Subcutaneous abdominal adipose tissue (tissue), 5 donors: Measurements from ENCODE around the gene CACNA2D1.
"Not testable (repeated sequence)": the region's sequence is repeated elsewhere in the genome, so short reads cannot be mapped to it uniquely, and the experiment has no call there.

Experiments
- H3K27ac ChIP-seq: one replicate; pipeline ENCODE4 v1.7.0; 2013; ENCODE audit warnings: low read depth, mild to moderate bottlenecking, inconsistent platforms, low read length, moderate library complexity
- H3K27me3 ChIP-seq, 5 donors: one replicate each; pipeline ENCODE4 v1.7.0; 2013; ENCODE audit warnings: low read length in 5 of 5, inconsistent platforms in 1 of 5; ENCODE audit not compliant: control insufficient read depth in 5 of 5, insufficient read depth in 4 of 5
- H3K36me3 ChIP-seq, 5 donors: one replicate each; pipeline ENCODE4 v1.7.0; 2013; ENCODE audit warnings: low read length in 5 of 5; ENCODE audit not compliant: control insufficient read depth in 5 of 5, insufficient read depth in 5 of 5
- H3K4me1 ChIP-seq, 5 donors: one replicate each; pipeline ENCODE4 v1.7.0; 2013; ENCODE audit warnings: low read length in 5 of 5, mild to moderate bottlenecking in 3 of 5, moderate library complexity in 1 of 5; ENCODE audit not compliant: control insufficient read depth in 5 of 5, insufficient read depth in 5 of 5
- H3K4me3 ChIP-seq, 5 donors: one replicate each; pipeline ENCODE4 v1.7.0; 2013; ENCODE audit warnings: low read length in 5 of 5, low read depth in 1 of 5
- H3K9ac ChIP-seq, 5 donors: one replicate each; pipeline ENCODE4 v1.7.0; 2013; ENCODE audit warnings: low read length in 5 of 5, mild to moderate bottlenecking in 4 of 5, moderate library complexity in 3 of 5
- H3K9me3 ChIP-seq, 5 donors: one replicate each; pipeline ENCODE4 v1.7.0; 2013; ENCODE audit warnings: low read length in 5 of 5; ENCODE audit not compliant: control insufficient read depth in 5 of 5
- donor health status: healthy.
- donor health status: healthy.
- donor health status: healthy.
- donor health status: healthy.
- donor health status: healthy.

CACNA2D1 gene

DNA sequence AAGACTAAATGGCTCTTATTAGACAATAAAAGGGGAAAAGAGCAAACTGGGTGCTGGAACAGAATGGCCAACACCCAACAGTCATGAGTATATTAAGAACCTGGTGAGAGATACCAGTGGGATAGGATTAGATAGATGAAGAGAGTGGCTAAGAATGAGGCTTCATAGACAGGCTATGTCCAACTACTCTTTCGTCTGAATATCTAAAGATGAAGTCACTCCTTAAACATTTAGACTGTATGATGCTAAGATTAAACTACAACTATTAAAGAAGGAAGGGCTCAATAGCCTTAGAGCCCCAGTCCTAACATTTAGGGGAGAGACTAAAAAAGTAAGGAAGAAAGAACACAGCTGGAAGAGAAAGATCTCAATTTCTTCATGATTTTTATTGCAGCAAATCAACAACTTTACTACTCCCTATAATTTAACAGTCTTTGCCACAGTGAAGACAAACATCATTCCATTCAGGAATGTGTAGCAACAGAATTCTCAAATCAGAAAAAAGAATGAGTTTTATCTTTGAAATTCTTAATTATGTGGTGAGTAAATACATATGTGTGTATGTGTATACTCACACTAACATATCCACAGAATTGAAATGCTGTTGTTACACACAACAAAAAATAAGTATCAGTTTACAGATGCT, 45.6 kb downstream of the CACNA2D1 start:
- Histone ChIP-seq H3K27ac (no peak overlapping the region), H3K9ac (no peak overlapping the region), H3K4me1 (no peaks in the 10 kb centered on the region), H3K27me3 (no peaks in the 10 kb centered on the region), H3K4me3 (no peak overlapping the region), H3K9me3 (no peaks in the 10 kb centered on the region), H3K36me3 (no peaks in the 10 kb centered on the region)

DNA sequence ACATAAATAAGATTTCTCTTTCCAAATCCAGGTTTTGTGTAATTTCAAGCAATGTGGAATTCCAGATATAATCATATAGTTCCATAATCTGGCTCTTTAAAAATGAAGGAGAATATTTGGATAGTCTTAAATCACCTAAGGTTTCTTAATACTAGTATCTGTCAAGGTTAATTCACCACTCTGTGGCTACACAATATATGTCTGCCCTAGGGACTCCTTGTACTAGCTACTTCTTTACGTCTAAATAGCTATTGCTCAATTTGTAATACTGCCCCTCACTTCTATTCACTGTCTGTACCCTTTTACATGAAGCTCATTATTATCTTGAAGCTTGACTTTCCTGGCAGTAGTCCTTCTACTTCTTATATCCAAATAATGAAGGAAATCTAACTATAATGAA, 47.2 kb downstream of the CACNA2D1 start:
- no peak overlapping the region for H3K9ac ChIP-seq
- H3K4me3 ChIP-seq, result no peak overlapping the region
- no peak overlapping the region for H3K27ac ChIP-seq
- H3K4me1 ChIP-seq, result no peaks in the 10 kb centered on the region
- no peaks in the 10 kb centered on the region for H3K36me3 ChIP-seq
- peaks cover 0 to 4% (median 0%) of the 10 kb centered on the region in 5 donors for H3K9me3 ChIP-seq
- H3K27me3 ChIP-seq, result no peaks in the 10 kb centered on the region

DNA sequence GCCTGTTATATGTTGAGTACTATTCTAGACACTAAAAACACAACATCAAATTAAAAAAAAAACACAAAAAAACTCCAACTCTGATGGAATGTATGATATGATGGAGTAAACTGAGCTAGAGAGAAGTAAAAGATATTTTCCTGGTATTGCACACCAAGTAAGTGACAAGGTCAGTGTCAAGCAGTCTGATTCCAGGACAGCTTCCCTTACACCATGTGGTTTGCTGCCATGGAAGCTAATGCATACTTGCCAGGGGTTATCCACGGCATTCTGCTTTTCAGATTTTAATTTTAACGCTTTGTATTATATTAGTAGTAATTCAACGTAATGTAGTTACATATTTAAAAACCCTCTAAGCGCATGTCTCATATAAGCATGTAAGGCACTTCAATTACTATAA, 48.4 kb downstream of the CACNA2D1 start:
- no peak overlapping the region for H3K4me3 ChIP-seq
- peaks cover 0 to 4% (median 0%) of the 10 kb centered on the region in 5 donors for H3K9me3 ChIP-seq
- no peaks in the 10 kb centered on the region for H3K4me1 ChIP-seq

DNA sequence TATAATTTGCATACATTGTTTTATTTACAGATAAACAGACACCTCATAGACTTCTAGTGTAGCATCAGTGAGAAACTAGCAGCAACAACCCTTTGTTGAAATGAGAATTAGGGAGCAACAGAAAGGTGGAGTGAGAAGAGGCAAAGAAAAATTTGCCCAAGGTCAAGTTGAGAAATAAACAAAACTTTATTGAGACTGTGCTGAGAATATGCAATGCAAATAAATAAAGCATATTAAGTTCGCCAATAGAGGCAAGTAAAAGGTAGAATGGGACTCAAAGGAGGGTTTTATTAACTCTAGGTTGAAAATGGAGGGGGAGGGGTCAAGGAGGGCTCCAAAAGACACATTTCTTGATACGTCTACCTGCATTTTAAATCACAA, 49.7 kb downstream of the CACNA2D1 start:
- Histone ChIP-seq H3K27ac (no peak overlapping the region), H3K4me1 (peaks cover 0 to 4% (median 0%) of the 10 kb centered on the region in 5 donors), H3K27me3 (no peaks in the 10 kb centered on the region), H3K9ac (no peak overlapping the region), H3K4me3 (no peak overlapping the region), H3K9me3 (peaks cover 0 to 4% (median 0%) of the 10 kb centered on the region in 5 donors), H3K36me3 (no peaks in the 10 kb centered on the region)

More for the DNA sequence above, 48.4 kb downstream of the CACNA2D1 start:
- Histone ChIP-seq H3K27me3 (no peaks in the 10 kb centered on the region), H3K36me3 (no peaks in the 10 kb centered on the region), H3K27ac (no peak overlapping the region), H3K9ac (no peak overlapping the region)

DNA sequence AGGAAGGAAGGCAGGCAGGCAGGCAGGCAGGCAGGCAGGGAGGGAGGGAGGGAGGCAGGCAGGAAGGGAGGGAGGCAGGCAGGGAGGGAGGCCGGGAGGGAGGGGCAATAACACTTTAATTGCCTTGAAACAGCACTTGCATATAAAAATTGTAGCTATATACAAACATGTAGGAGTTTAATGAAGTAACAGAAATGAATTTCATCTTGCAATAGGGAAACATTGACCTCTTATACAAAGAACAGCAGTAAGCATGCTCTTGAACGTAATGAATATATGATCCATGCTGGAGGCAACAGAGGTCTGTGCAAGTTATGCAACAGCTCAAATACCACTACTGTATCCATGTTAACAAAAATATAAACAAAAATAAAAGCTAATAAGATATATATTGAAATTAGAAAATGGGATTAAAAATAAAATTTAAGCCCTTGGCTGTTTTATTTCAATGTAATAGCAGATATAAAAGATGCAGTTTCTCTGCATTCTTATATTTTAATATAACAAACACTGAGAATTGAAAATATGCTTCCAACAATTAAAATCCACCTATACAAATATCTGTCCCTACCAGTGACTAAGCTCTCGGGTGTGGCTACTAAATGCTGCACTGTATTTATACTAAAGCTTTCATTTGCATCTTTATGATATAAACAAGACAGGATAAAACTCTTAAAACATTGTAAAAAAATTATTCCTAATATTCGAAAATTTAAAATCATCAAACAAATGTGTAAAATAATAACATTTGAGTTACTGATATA, 50.3 kb downstream of the CACNA2D1 start:
- Histone ChIP-seq H3K4me3 (no peak overlapping the region), H3K27me3 (no peaks in the 10 kb centered on the region), H3K36me3 (no peaks in the 10 kb centered on the region), H3K9me3 (peaks cover 0 to 4% (median 0%) of the 10 kb centered on the region in 5 donors), H3K27ac (no peak overlapping the region), H3K4me1 (peaks cover 0 to 6% (median 0%) of the 10 kb centered on the region in 5 donors), H3K9ac (no peak overlapping the region)

DNA sequence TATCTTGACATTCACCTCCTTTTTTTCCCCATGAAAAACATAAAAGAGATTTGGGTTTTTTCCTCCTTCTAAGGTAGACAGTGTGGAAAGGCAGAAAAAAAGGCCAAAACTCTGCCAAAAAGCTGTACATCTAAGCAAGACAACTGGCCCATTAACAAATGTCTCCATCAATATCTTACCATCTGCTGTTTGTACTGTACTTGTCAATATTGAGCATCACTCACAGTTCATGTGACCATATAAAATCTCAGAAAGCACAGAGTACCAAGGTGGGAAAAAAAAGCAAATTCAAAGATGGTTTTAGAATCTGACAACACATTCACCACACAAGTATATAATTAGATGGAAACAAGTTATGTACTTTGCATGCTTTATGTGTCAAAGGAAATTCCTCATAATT, 52.6 kb downstream of the CACNA2D1 start:
- Histone ChIP-seq H3K4me1 (peaks cover 0 to 9% (median 0%) of the 10 kb centered on the region in 5 donors), H3K4me3 (no peak overlapping the region), H3K9me3 (peaks cover 0 to 4% (median 0%) of the 10 kb centered on the region in 5 donors), H3K27ac (no peak overlapping the region), H3K9ac (no peak overlapping the region), H3K27me3 (no peaks in the 10 kb centered on the region), H3K36me3 (no peaks in the 10 kb centered on the region)

DNA sequence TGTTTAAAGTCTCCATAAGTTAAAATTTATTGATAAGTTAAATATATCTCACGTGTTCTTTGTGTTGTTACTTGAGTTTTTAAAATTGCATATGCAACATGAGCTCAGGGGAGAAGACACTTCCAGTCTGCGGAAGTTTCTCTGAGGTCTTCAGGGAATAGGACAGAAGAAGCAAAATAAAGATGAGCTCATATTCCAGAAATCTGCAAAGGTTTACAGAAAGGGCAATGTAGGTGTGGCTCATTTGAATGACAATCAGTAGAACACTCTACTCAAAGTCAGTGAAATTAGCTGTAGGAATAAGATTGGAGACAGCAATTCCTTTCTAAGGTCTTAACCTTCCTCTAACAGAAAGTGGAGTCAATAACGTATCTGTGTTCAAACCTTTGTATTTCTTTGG, 53.7 kb downstream of the CACNA2D1 start:
- Histone ChIP-seq H3K36me3 (no peaks in the 10 kb centered on the region), H3K9ac (no peak overlapping the region), H3K27ac (no peak overlapping the region), H3K27me3 (no peaks in the 10 kb centered on the region), H3K4me3 (no peak overlapping the region), H3K4me1 (peaks cover 0 to 9% (median 0%) of the 10 kb centered on the region in 5 donors), H3K9me3 (peaks cover 0 to 4% (median 0%) of the 10 kb centered on the region in 5 donors)

DNA sequence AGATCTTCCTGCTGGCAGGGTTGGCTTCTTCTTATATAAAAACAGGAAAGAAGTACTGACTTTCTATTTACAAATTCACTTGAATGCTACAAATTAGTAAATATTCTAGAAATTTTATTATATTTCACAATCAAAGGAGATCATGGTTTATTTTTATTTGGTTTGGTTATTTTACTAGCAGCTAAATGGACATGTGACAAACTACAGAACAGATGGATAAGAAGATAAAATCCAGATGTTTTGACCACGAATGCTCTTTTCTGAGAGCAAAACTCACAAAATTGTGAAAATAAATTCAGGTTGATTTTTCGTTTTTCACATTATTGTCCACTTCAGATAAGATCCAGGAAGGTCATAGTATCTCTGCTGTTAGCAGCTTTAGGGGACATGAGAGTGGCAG, 55.4 kb downstream of the CACNA2D1 start:
- no peak overlapping the region for H3K27ac ChIP-seq
- peaks cover 0 to 4% (median 0%) of the 10 kb centered on the region in 5 donors for H3K9me3 ChIP-seq
- H3K4me1 ChIP-seq, result peaks cover 0 to 9% (median 0%) of the 10 kb centered on the region in 5 donors

DNA sequence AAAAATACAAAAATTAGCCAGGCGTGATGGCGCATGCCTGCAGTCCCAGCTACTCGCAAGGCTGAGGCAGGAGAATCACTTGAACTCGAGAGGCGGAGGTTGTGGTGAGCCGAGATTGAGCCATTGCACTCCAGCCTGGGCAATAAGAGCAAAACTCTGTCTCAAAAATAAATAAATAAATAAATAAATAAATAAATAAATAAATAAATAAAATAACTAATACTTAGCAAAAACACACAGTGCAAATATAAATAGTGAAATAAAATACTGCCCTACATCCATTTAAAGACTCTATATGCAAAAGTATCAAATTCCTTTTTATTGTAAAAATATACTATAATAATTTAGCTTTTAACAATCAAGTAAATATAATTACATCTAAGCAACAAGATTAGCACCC, 57.0 kb downstream of the CACNA2D1 start:
- H3K9ac ChIP-seq, H3K27ac ChIP-seq, H3K9me3 ChIP-seq, H3K27me3 ChIP-seq, H3K36me3 ChIP-seq, H3K4me1 ChIP-seq, H3K4me3 ChIP-seq: not testable (repeated sequence)

More for the DNA sequence above, 55.4 kb downstream of the CACNA2D1 start:
- Histone ChIP-seq H3K36me3 (no peaks in the 10 kb centered on the region), H3K9ac (no peak overlapping the region), H3K4me3 (no peak overlapping the region), H3K27me3 (no peaks in the 10 kb centered on the region)

DNA sequence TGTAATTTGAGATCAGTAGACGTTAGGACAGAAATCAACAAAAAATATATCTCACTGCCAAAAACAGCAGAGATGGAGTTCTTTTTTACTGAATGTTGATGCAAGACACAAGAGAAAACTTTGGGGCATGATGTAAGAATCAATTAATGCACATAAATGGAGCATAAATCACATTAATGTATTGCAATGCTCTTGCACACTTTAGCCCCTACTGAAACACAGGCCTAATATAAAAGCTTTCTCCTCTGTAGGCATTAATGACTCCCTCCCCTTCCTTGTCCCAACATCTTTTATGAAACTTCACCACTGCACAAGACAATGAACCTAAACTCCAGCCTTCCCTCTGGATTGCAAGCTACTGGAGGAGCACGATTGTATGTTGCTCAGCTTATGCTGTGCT, 58.8 kb downstream of the CACNA2D1 start:
- H3K4me3 ChIP-seq, result no peak overlapping the region
- H3K27ac ChIP-seq, result no peak overlapping the region
- H3K9ac ChIP-seq, result no peak overlapping the region
- no peaks in the 10 kb centered on the region for H3K27me3 ChIP-seq
- H3K9me3 ChIP-seq, result no peaks in the 10 kb centered on the region
- peaks cover 0 to 6% (median 0%) of the 10 kb centered on the region in 5 donors for H3K4me1 ChIP-seq
- H3K36me3 ChIP-seq, result no peaks in the 10 kb centered on the region
